Anterior cingulate cortex (tissue), 58 donors: Measurements from ENCODE around the gene MAP1B.
"Not testable (repeated sequence)": the region's sequence is repeated elsewhere in the genome, so short reads cannot be mapped to it uniquely, and the experiment has no call there.

Source experiments
- DNase-seq, 58 donors: peaks; one replicate each; lab custom pipeline; 2025; lab: John Stamatoyannopoulos, UW

The MAP1B gene

GRCh38 chr5:72107131-72107900, at the start of gene MAP1B:
Gene MAP1B, plus strand, starts transcription at chr5:72107475. Its CDS starts 57 bp downstream, at chr5:72107532.
- peak in 56 of 58 donors; percentile 14 to 87 (median 65) for DNase-seq

GRCh38 chr5:72057816-72058215, 49.5 kb upstream of the MAP1B start:
- DNase-seq, result no peak

GRCh38 chr5:72063219-72063819, 44.0 kb upstream of the MAP1B start:
- no peak for DNase-seq

DNA sequence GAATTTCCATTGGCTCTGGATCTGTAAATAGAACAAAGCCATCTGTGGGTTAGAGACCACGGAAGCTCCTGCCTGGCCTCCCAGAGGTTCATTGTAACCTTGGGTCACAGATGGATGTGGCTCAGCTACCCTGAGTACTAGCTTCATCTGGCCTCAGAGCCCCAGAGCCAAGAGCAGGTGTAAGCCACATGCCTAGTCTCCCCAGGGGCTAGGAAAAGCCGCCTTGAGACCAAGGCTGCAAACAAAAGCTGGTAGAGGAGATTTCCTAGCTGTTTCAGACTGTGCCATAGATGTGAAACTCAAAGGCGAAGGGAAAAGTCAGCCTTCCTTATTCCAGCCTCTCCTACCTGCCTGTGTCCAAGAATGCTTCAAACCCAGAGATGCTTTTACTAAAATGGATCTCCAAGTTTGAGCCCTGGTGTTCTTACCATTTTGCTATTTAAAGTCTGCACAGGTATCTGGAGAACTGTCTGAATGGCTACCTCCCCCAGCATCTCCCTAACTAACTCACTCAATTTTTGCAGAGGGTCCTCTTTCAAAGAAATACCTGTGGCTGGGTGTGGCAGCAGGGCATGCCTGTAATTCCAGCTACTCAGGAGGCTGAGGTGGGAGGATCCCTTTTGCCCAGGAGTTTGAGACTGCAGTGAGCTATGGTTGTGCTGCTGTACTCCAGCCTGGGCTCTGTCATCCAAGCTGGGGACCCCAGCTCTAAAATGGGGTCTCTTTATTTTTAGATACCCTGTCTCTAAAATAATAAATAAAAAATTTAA, 42.3 kb upstream of the MAP1B start:
- no peak for DNase-seq

DNA sequence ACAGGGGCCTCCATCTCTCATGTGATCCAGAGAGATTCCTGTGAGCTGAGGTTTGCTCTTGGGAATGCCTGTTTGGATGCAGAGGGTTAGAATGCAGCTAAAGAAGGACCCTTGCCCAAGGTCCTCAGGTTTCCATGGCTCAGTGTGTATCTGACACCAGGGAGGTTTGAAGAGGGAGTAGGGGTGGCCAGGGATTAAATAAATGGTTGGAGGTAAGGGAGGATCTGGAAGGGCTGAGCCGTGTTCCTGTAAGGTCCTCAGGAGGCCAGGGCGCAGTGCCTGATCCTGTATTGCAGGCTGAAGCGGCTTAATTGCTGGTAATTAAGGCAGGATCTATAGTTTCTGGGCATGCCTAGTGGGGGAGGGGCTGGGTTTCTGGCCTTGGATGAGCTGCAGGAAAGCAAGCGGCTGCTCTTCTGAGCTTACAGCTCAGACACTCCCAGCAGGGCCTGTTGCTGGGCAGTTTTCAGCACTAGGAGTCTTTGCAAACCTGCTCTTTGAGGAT, 41.5 kb upstream of the MAP1B start:
- DNase-seq, result peak in 2 of 58 donors; percentile 1 to 3

- no peak for DNase-seq
Measured at GRCh38 chr5:72066705-72067107, 40.6 kb upstream of the MAP1B start.

DNA sequence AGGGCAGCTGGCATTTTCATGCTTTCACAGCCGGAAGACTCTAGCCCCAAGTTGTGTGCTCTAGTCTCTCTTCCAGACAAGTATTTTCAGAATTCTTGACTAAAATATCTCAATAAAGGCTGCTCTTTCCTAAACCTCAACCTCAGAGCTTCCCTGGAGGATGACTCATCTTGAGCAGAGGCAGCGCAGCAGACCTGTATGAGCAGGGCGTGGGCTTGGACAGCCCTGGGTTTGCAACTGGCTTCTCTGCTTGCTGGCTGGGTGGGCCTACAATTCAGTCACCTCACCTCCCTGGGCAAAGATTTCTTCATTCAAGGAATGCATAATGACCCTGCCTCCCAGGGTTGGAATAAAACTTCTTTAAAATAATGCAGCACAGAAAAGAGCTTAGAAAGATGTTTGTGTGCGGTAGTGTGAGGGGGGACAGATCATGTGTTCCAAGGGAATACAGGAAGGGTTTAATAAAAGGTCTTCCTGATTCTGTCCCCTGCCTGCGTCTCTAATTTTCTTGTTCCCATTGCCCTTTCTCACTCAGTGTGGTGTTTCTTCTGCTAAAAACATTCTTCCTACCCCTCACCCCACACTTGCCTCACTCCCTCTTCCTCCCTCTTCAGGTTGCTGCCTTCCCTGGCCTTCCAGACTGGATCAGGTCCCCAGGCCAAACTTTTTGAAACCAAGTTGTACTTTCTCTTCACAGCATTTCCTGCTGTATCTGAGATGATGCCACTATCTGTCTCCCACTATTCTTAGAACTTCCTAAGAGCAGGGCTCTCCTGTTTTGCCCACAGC, 39.4 kb upstream of the MAP1B start:
- peak in 1 of 58 donors; percentile 10 for DNase-seq

DNA sequence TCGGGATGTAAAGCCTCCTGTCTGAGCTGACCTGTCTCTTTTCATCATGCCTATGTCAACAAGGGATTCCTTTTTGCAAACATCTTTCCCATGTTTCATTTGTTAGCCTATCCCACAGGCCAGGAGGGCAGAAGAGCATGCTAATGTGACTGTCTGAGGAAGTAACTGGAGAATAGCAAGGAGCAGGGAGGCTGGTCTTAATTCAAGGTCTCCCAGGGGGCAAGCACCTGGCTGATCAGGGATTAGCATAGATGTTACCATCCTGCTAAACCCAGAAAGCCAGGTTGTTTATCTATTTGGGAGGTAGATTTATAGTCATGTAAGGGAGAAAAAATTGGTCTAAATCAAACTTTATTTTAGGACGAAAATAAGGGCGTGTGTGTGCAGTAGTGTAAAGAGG, 36.7 kb upstream of the MAP1B start:
- no peak for DNase-seq

GRCh38 chr5:72071906-72072305, 35.4 kb upstream of the MAP1B start:
- DNase-seq, result no peak

DNA sequence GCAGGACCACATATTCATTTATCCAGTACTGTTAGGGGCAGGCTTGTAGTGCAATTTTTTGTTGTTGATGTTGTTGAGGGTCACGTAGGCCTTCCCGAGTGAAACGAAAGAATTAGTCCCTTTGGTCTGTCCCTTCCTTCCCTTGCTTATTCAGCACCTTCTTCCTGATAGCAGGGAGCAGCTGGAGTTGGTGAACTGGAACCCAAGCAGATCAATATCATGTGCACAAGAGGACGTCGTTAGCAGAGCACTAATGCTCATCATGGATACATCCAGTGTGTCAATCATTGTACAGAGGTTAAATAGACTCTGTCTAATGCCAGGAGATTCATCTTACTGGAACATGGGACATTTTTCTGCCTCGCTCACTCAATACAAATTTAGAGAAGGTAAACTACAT, 33.0 kb upstream of the MAP1B start:
- no peak for DNase-seq

- no peak for DNase-seq
Measured at GRCh38 chr5:72075461-72075860, 31.8 kb upstream of the MAP1B start.

DNA sequence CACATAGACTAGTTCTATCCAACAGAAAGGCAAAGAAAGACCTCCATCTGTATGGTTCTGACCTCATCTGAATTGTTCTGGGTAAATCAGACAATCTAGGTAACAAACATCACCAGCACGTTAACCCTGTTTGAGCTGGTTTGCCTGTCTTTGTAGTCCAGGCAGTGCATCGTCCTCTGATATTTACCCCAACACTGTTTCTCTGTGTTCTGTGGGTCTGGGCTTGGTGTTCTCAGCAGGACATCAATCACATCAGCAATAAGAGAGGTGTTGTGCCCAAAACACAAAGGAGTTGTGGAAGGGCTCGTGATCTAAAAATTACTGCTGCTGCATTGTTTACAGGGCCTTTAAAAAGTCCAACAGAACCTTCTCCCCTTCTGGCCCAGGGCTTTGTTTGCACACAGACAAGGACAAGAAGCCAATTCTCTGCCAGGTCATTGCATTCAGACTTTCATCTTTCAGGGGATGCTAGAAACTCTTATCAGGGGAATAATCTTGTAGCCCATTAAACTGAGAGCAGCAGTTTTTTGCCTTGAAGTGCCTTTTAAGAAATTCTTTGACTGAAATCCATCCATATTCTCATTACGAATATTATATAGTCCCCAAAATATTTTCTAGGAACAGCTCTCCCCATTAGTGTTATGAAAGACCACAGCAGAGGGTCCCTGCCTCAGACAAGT, 30.5 kb upstream of the MAP1B start:
- DNase-seq, result no peak

- DNase-seq, result no peak
Measured at GRCh38 chr5:72077390-72077789, 29.9 kb upstream of the MAP1B start.

- no peak for DNase-seq
Measured at GRCh38 chr5:72079288-72079687, 28.0 kb upstream of the MAP1B start.

- no peak for DNase-seq
Measured at GRCh38 chr5:72082048-72082447, 25.2 kb upstream of the MAP1B start.

- DNase-seq, result no peak
Measured at GRCh38 chr5:72084876-72085275, 22.4 kb upstream of the MAP1B start.

DNA sequence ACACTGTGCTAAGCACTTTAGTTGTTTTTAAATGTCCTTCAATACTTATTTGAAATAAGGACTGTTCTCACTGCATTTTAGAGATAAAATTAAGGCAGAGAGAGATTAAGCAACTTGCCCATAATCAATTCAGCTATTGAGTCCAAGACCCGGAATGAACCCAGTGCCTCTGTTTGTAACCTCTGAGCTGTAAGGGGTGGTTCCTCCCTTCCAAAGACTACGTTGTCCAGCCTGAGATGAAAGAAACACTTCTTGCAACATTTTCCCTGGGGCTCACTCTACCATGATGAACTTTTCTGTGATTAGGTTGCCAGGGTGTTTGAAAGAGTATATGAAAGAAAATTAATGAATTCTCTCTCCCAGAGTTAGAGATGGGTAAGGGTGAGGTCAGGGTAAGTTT, 22.0 kb upstream of the MAP1B start:
- DNase-seq, result no peak

- not testable (repeated sequence) for DNase-seq
Measured at GRCh38 chr5:72089713-72090112, 17.6 kb upstream of the MAP1B start.

DNA sequence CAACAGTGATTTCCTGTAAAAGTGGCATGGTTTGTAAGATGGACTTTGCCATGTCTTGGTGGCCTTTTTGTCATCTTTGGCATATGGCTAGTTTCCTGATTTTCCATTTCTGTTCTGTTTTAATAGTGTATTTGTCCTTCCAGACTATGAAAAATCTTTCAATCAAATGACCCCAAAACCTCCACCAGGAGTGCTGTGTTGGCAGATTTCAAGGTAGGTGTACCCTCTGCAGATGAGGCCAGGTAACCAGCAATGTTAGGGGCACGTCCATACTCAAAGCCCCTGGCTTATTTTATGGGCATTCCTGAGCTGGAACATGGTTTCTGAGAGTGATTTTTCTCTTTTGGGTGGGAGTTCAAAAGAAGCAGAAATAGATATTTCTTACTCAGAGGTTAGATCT, 15.2 kb upstream of the MAP1B start:
- no peak for DNase-seq

GRCh38 chr5:72093217-72093616, 14.1 kb upstream of the MAP1B start:
- DNase-seq, result no peak
